ENCODE data around the gene RPS19.

GRCh38 chr19:41845051-41845590, 14.9 kb upstream of the RPS19 start:
- TF ChIP-seq GATA2 (IDR thresholded peaks at IDR 0.05; ENCODE audit: low read depth, low read length), result no peak
- TF ChIP-seq GATA3 (IDR thresholded peaks at IDR 0.05; ENCODE audit: low read depth, low read length), result no peak
